Raji (cell line): ENCODE results near the gene KLK13.

Experiments used
- POLR2A ChIP-seq: IDR thresholded peaks from 2 replicates; pipeline ENCODE4 v1.6.1; 2011; ENCODE audit warnings: low read depth, low read length, control low read depth; ENCODE audit not compliant: insufficient read depth

The KLK13 gene

GRCh38 chr19:51081476-51081875 is 16.6 kb upstream of the KLK13 start:
- TF ChIP-seq POLR2A: no peak

GRCh38 chr19:51079481-51080110 is 14.7 kb upstream of the KLK13 start:
- no peak for TF ChIP-seq POLR2A

GRCh38 chr19:51078731-51079130 is 13.8 kb upstream of the KLK13 start:
- no peak for TF ChIP-seq POLR2A

- TF ChIP-seq POLR2A: no peak
Measured at GRCh38 chr19:51078104-51078503, 13.2 kb upstream of the KLK13 start.

- TF ChIP-seq POLR2A: no peak
Measured at GRCh38 chr19:51076631-51077213, 11.8 kb upstream of the KLK13 start.

- TF ChIP-seq POLR2A: no peak
Measured at GRCh38 chr19:51075998-51076397, 11.1 kb upstream of the KLK13 start.

- no peak for TF ChIP-seq POLR2A
Measured at GRCh38 chr19:51071095-51071405, 6.2 kb upstream of the KLK13 start.

GRCh38 chr19:51070334-51071094 is 5.6 kb upstream of the KLK13 start:
- no peak for TF ChIP-seq POLR2A

- TF ChIP-seq POLR2A: no peak
Measured at GRCh38 chr19:51066393-51067186, 1.7 kb upstream of the KLK13 start.

- no peak for TF ChIP-seq POLR2A
Measured at GRCh38 chr19:51065221-51065960, 499 bp upstream of the KLK13 start.

- no peak for TF ChIP-seq POLR2A
Measured at GRCh38 chr19:51063664-51064063, 1.2 kb downstream of the KLK13 start.

- no peak for TF ChIP-seq POLR2A
Measured at GRCh38 chr19:51060973-51061372, 3.9 kb downstream of the KLK13 start.

GRCh38 chr19:51060336-51060735 is 4.6 kb downstream of the KLK13 start:
- TF ChIP-seq POLR2A: no peak

GRCh38 chr19:51059715-51060114 is 5.2 kb downstream of the KLK13 start:
- no peak for TF ChIP-seq POLR2A

GRCh38 chr19:51055866-51056265 is 9.0 kb downstream of the KLK13 start:
- TF ChIP-seq POLR2A: no peak
